ENCODE data around the gene POLR1E.

Gene POLR1E, protein sequence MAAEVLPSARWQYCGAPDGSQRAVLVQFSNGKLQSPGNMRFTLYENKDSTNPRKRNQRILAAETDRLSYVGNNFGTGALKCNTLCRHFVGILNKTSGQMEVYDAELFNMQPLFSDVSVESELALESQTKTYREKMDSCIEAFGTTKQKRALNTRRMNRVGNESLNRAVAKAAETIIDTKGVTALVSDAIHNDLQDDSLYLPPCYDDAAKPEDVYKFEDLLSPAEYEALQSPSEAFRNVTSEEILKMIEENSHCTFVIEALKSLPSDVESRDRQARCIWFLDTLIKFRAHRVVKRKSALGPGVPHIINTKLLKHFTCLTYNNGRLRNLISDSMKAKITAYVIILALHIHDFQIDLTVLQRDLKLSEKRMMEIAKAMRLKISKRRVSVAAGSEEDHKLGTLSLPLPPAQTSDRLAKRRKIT

DNA sequence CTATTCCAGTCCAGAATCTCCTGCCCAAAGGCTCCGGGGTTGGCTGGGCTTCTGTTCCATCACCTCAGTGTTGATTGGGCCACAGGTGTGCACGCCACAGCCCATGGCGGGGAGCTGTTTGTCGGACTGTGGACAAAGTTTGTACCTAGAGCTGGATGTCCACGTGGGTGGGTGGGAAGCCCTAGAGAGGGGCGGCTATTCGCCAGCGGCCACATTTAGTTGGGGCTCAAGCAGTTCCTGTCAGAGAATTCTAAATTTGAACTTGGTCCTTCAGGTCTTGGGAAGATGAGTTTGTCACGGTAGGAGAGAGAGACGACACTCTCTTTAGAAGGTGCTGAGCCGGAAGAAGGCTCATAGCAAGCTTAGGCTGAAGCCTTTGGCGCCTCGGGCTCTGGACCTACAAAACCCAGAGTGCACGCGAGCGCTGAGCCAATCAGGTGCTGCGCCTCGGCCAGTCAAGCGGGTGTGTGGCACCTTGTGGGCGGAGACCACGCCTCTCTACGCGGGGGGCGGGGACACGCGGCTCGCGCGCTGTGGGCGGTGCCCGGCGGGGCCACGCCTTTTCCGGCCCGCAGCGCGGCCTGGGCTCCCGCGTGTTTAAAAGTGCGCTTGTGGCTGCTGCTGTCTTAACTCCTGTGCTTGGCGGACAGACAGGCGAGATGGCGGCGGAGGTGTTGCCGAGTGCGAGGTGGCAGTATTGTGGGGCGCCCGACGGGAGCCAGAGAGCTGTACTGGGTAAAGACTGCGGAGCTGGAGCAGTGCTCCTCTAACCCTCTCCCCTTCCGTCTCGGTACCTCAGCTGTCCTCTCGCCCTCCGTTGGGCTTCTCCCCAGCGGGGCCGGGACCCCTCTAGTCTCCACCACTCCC lies at the start of gene POLR1E:
Gene POLR1E, plus strand, starts transcription at position 560 of the 867 bp plus-strand sequence. Its CDS starts 100 bp downstream, at position 660.
- DNase-seq: peak; percentile 88

DNA sequence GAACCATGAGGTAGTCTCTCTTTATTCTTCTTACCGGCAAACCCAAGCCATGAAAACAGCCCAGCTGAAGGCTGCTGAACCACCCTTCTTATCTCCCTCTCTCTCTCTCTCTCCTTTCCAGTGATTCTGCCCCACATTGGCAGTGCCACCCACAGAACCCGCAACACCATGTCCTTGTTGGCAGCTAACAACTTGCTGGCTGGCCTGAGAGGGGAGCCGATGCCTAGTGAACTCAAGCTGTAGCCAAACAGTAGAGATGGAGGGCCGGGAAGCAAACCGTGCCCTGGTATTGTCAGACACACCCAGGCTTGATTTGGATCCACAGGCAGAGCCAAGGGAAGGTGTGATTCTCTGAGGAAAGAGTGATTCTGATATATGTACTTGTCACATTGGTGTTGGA lies 49.2 kb upstream of the POLR1E start:
- DNase-seq: no peak

DNA sequence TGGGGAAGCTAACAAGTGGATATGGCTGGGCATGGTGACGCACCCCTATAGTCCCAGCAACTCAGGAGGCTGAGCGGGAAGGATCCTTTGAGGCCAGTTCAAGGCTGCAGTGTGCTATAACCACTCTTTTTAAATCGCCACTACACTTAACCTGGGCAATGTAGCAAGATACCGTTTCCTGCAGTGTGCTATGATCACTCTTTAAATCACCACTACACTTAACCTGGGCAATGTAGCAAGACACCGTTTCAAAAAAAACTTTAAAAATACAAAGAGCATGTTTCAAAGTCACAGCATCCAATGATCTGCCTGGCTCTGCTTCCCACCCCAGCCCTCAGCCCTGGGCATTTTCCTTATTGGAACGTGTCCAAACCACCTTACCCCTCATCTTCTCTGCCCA lies 48.7 kb upstream of the POLR1E start:
- no peak for DNase-seq

DNA sequence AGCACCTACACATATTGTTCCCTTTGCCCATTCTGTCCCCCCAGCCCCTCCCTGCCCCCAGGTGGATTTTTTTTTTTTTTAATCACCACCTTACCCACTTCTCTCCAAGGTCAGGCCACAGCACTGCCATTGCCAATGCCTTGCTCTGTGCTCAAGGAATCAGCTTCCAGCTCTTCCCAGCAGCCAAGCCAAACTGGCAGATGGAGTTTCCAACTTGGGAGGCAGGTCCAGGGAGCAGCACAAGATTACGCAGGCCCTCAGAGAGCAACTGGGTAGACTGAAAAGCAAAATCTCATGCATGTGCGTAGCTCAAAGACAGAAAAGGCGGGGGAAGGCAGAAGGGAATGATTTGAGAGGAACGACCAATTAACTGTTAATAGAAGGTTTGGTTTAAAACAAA lies 48.1 kb upstream of the POLR1E start:
- no peak for DNase-seq

DNA sequence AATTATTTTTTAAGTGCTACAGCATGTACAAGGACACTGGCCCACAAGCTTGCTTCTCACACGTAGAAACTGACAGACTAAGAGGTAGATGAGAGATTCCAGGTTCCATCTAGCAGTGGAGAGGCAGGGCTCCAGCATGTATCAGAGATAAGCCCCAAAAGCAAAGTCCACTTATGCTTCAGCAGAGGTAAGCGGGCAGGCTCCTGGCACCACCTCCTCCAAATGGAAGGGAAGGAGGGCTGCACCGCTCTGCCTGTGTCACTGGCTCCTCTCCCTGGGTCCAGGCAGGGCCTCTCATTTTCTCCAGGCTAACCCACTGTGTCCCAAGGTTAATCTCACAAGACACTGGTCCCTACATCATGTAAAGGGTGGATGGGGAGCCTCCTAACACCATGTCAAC lies 47.4 kb upstream of the POLR1E start:
- DNase-seq: no peak

DNA sequence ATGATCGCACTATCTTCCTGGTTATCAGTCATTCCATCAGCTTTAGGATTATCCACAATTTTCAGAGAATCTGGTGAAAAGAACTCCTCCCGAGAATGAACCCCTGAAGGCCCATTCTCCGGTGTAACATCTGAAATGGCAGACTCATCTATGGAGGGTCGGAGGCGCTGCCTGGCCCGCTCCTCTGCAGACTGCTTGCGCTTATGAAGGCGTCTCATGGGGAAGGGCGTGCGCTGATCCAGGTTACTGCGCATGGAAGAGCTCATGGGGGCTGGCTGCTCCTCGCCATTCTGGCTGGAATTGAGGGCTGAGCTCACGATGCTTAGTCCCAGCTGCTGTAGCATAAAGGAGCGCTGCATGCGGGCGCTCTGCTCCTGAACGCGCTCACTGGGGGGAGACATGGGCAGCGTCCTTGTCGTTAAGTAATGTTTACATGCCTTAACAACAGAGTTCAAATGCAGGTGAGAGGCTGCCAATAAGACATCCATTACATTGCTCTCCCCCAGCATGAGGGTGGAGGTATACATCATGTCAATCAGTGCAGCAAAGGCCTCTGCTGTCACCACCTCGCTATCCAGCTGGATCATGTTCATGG lies 43.9 kb upstream of the POLR1E start:
- DNase-seq: no peak

DNA sequence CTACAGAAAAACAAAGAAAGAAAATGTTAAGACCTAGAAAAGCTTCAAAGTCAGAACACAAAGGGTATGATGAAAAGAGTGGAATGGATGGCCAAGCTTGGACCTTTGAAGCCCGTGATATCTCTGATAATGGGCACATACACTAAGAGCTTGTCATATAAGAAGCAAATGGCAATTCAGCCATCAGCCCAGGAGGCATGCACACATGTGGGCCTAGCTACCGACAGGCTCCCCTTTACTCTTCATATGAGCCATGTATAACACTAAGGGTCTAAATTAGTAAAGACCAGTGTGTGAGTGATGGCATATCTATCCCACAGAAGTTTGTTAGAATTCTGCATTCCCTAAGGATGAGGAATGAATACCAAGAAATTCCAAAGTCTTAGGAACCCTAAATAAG lies 43.2 kb upstream of the POLR1E start:
- DNase-seq: no peak

DNA sequence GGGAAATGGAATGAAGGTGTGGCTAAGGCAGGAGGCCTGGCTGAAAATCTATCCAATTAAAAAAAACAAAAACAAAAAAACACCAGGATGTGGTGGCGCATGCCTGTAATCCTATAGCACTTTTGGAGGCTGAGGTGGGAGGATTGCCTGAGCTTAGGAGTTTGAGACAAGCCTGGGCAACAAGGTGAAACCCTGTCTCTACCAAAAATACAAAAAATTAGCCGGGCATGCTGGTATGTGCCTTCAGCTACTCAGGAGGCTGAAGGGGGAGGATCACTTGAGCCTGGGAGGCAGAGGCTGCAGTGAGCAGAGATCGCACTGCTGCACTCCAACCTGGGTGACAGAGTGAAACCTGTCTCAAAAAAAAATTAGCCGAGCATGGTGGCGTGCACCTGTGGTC lies 42.2 kb upstream of the POLR1E start:
- DNase-seq: no peak

DNA sequence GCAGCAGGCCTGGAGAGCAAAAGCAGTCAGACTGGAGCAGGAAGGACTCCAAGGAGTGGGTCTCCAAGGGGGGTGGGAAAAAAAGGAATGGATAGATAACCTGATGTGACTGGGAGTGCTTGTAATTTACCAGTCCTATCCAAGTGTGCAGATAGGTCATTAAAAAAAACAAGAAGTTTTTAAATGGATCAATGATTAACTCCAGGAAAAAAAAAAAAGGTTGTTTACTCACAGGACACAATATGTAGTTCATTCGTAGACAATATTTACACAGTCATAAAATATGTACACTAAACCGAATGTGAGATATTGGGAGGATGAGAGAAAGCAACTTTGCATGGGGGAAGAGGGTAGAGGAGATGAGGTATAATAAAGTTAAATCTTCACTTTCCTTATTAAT lies 40.9 kb upstream of the POLR1E start:
- no peak for DNase-seq

DNA sequence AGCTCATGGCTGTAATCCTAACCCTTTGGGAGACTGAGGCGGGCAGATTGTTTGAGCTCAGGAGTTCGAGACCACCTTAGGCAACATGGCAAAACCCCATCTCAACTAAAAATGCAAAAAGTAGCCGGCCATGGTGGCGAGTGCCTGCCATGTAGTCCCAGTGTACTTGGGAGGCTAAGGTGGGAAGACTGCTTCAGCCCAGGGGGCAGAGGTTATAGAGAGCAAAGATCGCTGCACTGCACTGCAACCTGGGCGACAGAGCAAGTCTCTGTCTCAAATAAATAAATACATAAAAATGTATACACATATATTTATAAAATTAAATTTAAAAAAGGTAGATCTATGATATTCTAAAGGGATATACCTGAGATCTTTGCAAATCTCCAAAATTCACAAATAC lies 39.9 kb upstream of the POLR1E start:
- DNase-seq: no peak

DNA sequence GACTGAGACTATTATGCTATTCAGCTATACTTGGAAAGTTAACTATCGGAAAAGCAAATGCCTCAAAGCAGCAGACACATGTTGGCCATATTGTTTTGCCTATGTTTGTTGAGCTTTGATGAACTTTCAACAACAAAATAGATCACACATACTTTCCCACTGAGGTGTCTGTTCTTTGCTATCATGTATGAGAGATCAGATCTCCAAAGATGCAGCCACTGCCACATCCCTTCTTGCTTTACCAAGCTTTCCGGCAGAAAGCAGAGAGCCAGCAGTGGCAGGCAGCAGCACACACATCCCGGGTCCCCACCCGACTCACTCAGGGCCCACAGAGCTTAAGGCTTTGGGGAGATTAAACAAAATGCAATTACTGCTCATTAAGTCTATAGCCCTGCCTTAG lies 39.3 kb upstream of the POLR1E start:
- DNase-seq: no peak

DNA sequence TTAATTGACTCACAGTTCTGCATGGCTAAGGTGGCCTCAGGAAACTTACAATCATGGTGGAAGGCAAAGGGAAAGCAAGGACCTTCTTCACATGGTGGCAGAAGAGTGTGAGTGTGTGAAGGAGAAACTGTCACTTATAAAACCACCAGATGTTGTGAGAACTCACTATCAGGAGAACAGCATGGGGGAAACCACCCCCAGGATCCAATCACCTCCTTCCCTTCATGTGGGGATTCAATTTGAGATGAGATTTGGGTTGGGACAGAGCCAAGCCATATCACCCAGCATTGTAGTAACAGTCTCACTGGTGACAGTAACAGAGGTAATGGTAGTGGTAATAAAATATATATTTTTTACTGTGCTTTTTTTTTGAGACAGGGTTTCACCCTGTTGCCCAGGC lies 38.6 kb upstream of the POLR1E start:
- DNase-seq: no peak

DNA sequence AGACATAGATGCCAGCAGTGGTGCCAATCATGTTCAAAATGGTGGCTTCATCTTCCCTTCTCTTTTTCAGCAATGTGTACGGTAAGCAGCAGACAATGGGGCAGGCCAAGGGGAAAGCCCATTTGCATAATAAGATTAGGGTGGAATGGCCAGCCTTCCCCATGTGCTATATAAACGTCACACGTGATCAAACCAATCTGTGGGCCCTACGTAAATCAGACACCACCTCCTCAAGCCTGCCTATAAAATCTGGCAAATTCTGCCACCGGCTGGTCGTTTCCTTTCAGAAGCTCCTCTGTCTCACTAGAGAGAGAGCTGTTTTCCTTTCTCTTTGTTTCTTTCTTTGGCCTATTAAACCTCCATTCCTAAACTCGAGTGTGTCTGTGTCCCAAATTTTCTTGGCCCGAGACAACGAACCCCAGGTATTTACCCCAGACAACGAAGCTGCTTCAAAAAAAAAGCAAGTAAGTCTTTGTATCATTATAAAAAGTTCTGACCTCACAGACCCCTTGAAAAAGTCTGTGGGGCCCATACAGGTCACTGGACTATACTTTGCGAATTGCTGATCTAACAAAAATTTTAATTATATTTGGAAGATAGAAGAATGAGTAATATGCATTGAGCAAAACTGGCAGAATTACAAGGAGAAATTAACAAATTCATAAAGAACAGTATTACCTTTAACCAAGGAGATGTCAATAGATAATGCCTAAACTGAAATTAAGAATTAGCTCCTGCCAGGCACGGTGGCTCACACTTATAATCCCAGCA lies 35.7 kb upstream of the POLR1E start:
- no peak for DNase-seq

DNA sequence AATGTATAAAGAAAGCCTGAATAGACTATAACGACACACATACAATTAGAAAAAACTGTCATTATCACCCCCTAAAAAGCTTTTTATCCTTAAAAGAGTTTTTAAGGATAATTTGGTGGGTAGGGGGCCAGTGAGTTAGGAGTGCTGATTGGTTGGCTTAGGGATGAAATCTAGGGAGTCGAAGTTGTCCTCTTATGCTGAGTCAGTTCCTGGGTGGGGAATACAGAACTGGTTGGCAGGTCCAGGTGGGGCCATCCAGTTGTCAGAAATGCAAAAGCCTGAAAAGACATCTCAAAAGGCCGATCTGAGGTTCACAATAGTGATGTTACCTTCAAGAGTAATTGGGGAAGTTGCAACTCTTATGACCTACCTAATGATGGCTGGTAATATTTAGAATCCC lies 34.1 kb upstream of the POLR1E start:
- DNase-seq: no peak

DNA sequence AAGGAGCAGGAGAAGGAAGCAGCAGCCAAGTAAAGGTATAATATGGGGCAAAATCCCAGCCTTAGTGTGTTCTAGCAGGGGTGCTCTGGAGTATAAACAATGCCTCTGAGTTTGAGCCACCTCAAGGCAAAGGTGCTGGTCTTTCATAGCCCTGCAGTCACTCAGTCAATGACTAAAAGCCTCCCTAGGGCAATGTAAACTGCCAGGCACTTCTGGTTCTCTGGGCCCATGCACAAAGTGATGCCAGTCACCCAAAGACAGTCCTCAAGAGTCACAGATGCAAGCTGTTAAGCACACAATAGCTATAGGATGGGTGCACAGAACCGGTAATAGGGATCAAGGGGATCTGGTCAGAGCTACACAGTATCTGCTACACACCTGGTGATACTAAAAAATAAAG lies 33.1 kb upstream of the POLR1E start:
- no peak for DNase-seq

DNA sequence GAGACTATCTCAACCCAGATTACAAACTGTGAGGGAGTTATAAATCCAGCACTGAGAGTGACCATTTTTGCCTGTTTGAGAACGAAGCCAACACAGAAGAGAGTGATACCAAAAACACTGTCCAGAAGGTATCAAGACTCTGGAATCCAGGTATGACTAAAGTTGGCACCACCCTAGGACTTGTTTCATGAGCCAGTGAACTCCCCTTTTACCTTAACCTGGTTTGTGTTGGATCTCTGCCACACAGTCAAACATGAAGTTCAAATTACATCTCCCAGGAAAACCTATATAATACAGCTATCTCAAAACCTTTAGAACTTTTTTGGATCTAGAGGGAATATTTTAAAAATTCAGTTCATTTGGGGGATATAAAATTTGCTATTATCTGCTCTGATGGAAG lies 31.9 kb upstream of the POLR1E start:
- DNase-seq: peak; percentile 13

DNA sequence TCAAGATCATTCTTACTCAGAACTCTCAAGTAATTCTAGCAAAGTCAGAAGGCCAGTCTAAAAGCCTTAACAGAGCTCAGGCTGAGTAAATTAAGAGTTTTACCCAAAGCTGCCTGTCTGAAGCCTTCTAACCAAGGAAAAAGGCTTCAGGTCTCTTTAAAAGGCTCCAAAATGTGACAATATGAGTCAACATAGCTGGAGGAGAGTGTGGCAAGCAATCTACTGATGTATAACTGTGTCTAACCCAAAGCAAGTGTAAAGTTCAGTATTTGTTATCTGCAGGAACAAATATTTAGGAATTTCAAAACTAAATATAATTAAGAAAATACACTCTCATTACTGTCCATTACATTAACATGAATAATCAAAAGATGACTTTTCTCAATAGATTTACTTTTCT lies 31.5 kb upstream of the POLR1E start:
- no peak for DNase-seq

DNA sequence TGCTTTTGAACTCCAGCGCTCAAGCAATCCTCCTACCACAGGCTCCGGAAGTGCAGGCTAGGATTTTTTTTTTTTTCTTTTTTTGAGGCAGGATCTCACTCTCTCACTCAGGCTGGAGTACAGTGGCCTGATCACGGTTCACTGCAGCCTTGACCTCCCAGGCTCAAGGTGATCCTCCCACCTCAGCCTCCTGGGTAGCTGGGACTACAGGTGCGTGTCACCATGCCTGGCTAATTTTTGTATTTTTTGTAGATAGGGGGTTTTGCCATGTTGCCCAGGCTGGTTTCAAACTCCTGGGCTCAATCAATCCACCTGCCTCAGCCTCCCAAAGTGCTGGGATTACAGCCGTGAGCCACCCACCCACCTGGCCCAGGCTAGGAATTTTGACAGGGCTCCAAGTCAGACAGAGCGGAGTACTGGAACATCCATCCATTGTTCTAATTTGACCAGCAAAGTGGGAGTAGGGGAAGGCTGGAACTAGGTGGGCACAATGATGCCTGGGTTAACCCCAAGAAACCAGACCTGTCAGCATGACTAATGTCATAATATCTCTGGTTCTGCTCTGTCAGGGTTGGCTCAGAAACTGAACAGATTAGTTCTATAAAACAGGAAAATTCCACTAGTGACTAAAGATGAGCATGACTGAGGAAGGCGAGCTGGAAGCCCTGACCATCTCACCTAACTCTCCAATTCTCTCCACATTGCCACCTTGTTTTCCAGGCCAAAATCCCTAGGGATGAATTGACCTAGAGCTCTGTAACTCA lies 29.7 kb upstream of the POLR1E start:
- DNase-seq: no peak

DNA sequence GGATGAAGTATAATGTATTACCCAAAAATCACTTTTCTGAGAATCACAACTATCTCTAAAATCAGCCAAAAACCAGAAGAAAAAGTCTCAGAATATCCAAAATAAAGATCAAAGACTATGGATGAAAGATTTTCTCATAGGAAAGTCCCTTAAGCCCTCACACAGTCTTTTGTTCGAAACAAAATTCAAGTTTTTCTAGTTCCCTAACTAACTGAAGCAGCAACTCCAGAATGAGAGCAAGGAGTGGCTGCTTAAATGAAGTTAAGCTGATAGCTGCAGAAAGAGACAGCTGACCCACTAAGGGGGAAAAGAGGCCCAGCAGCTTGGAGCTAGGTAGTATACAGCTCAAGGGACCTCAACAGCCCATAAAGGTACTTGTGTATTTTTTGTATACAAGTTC lies 28.9 kb upstream of the POLR1E start:
- DNase-seq: no peak

DNA sequence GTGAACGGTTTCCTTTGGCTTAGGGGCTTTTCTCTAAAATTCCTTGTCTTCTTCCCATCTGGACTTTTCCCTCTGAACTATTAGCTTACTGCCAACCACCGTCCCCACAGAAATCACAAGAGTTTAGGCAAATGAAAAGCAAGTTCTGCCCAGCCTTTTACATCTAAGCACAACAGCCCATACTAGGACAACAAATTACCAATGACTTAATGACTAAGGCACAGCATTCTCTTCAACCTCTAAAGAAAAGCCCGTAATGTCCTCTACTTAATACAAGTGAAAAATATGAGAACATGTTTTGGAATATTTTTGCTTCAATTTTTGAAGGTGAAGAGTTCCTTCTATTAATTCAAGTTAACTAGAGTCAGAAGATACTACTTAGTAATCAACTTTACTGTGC lies 21.7 kb upstream of the POLR1E start:
- no peak for DNase-seq

DNA sequence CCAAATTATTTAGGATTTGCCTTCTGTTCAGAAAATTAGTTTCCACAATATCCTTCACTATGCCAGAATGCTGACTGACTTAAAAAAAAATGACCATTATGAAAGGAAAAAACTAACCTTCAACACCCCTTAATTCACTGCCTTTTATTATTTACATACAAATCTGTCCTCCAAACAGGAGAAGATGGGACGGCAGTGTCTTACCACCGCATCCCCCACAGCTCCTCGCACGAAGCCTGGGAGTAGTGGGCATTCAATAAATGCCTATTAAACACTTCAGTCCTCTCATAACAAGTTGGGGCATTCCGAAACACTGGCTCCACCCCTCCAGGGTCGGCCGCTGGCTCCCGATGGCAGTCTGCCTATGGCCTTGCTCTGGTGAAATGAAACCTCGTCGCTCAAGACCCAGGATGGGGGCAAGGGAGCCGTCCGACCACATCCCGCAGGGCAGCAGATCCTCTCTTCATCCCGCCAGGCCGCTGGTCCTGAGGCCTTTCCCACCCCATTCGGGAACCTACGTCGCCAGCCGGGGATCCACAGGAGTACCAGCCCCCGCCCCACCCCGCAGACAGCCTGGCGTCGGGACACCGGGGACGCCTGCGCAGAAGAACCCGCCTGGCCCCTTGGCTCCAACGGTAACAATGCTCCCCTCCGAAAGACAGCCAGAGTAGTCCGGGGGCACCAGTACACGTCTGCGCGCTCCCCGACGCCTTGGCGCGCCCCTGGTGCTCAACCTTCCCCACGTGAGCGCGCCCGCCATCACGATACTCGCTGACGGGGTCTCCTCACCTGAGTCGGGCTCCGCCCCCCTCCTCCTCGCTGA lies 21.1 kb upstream of the POLR1E start:
- DNase-seq: peak; percentile 98

Data from DMS79 treated with DMSO at 0.1 percent for 48 hours (cell line).